ENCODE data around the gene UTP20.

Gene UTP20

GRCh38 chr12:101436136-101436535 is 156.2 kb downstream of the UTP20 start:
- DNase-seq (ENCODE audit: low read depth): no peak
